CD4-positive, alpha-beta T cell treated with Interleukin-4 for 1 hour (primary cell): ENCODE results near the gene FAM185A.
A peak's percentile ranks its signal among the peaks of the same experiment; 100 is the strongest.
"Not testable (repeated sequence)": the region's sequence is repeated elsewhere in the genome, so short reads cannot be mapped to it uniquely, and the experiment has no call there.

Experiments used
- DNase-seq, 2 donors: peaks; one replicate each; pipeline ENCODE4 v3.0.0-alpha.2; 2020 to 2022

The FAM185A gene

DNA sequence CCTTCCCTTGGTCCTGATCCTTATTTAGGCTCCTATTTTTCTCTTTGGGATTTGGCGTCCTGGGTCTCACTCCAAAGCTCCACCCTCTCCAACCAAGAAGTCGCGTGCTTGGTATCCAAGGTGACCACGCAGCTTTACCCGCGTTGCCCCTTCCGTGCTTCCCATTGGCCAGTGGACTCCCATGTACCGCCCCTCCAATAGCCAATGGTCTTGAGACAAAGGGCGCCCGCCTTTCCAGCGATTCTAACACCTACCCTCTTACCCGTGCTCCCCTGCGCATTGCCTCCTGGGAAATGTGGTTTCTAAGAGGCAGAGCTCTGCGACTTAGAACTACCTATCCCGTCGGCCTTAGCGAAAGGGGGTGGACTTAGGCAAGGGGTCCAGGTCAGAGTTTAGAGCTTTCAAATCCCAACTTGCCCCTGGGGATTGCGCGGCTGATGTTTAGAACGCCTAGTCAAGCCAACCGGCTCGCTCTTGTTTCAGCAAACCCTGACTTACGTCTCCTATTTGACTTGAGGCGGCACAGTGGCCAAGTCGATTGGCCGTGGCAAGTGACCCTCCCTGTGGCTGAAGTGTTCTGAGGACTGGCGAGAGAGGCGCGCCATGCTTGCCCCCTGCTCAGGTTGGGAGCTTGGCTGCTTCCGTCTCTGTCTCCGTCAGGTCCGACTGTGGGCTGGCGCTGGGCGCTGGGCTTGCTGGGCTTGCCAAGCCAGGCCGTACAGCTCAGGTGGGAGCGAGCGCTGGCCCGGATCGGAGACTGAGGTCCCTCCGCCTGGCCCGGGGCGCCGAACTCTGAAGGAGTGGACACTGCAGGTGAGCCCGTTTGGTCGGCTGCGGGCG, at the start of gene FAM185A:
Gene FAM185A (plus strand): TSS at position 395 of the 840 bp plus-strand sequence. CDS start 209 bp downstream, at position 604.
- peak; percentile 98 for DNase-seq

DNA sequence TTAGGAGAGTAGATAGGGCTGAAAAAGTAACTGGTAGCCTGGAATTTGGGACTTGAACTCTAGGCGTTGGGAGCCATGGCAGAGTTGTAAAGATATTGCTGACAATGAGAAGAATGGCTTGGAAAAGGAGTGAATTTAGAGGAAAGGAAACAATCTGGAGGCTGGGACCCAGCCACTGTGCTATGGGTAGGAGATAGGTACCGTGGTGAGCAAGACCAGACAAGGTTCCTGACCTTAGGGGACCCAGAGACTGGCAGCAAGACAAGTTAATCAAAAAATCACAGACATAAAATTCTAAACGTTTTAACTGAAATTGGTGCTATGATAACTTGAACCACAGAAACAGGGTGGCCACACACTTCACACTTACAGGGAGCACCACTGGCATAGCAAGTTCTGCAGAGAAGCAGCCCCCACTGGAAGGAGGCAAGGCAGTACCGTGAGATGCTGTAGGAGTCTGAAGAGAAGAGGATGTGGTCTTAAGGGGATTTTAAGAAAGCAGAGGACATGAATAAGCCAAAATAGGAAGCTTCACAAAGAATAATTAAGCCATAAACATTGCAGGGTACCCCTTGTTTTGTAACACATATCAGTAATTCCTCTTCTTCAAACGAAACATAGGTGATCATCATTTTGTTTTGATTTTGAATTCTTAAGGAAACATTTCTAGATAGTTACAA, 35.6 kb upstream of the FAM185A start:
- peak in 1 of 2 donors; percentile 37 for DNase-seq

DNA sequence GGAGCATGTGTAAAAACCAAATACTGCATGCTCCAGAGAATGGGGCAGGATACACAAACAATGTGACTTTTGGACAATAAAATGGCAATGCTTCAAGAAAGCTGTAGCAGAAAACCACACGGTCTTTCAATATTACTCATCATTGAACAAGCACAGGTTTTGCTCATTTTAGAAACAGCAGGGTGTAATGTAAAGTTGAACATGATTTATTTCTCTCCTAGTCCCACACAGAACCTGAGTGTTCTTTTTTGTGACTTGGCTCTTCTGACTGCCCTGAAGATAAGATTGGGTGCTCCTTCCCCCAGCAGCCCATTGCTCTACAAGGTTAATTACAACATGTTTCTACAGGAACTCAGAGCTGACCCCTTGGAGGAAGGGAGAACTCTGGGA, 35.1 kb upstream of the FAM185A start:
- not testable (repeated sequence) for DNase-seq

DNA sequence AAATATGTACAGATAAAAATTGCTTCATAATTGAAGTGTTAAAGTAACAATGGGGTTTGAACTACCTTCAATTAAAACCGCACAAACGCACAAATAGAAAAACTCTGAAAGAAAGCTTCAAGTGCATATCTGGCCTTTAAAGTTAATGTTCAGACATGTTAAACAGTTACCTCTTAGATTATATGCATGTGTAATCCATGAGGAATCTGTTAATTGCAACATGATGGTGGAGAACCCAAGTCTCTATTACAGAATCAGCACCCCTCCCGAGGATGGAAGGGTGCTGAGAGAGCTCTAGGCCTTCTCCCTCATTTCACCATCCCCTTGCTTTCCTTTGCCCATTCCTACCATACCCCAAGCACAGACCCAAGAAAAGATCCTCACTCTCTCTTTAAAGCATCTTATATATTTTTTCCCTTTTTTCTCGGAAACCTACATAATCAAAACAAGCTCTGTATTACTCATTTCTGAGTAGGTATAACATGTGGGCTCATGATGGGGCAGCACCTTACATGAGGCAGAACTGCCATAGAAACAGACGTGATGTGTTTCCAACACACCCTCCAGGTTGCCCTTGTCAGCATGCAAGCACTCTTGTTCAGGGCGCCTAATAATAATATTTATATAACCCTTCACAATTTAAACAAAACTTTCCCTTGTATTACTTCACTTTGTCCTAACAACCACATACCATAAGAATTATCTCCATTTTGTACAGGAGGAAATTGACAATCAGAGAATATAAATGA, 33.9 kb upstream of the FAM185A start:
- DNase-seq = not testable (repeated sequence)

DNA sequence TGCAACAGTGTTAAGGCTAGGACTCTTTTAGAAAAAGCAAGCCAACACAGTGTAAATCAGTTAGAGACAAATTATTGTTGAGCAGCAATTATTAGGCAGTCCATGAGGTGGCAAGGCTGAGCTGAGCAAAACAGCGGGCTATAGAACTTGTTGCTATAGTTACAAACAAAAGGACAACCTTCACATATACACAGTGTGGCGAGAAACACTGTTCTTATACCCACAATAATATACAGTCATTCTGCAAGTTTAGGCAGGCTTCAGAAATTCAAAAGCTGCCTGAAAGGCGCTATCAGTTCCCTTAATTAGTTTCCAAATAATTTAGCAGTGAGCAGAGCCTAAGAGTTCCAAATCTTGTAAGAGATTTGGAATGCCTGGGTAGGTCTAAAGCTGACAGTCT, 33.1 kb upstream of the FAM185A start:
- DNase-seq = peak in 1 of 2 donors; percentile 31

DNA sequence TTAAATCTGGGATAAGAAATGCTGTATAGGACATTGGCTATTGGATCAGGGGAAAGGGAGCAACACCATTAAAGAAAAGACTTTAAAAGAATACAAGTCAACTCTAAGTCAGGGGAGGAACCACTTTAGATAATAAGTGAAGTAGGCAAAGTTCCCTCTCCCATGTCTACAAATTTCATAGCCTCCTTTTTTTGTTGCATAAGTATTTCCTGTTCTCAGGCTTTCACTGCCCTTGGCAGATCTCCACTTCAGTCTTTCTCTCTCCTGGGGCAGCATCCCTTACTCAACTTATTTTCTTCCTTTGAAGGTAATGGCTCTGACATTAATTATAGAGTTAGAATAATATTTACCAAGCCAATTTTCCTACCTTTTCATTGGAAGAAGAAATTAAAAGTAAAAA, 30.3 kb upstream of the FAM185A start:
- DNase-seq = not testable (repeated sequence)

DNA sequence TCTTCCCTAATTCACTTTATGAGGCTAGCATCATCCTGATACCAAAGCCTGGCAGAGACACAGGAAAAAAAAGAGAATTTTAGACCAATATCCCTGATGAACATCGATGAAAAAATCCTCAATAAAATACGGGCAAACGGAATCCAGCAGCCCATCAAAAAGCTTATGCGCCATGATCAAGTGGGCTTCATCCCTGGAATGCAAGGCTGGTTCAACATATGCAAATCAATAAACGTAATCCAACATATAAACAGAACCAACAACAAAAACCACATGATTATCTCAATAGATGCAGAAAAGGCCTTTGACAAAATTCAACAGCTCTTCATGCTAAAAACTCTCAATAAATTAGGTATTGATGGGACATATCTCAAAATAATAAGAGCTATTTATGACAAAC, 22.6 kb upstream of the FAM185A start:
- not testable (repeated sequence) for DNase-seq

DNA sequence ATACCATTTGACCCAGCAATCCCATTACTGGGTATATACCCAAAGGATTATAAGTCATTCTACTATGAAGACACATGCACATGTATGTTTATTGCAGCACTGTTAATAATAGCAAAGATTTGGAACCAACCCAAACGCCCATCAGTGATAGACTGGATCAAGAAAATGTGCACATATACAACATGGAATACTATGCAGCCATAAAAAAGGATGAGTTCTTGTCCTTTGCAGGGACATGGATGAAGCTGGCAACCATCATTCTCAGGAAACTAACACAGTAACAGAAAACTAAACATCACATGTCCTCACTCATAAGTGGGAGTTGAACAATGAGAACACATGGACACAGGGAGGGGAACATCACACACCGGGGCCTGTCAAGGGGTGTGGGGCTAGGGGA, 19.1 kb upstream of the FAM185A start:
- DNase-seq = not testable (repeated sequence)

DNA sequence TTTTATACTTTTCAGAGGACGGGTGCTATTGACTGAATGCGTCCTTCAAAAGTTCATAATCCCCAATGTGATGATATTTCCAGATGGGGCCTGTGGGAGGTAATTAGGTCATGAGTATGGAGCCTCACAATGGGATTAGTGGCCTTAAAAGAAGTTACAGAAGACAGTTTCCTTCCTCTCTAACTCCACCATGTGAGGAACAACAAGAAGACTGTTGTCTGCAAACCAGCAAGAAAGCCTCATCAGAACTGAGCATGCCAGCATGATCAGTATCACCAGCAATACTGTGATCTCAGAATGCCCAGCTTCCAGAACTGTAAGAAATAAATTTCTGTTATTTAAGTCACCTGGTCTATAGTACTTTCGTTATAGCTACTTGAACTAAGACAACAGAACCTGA, 18.4 kb upstream of the FAM185A start:
- not testable (repeated sequence) for DNase-seq

DNA sequence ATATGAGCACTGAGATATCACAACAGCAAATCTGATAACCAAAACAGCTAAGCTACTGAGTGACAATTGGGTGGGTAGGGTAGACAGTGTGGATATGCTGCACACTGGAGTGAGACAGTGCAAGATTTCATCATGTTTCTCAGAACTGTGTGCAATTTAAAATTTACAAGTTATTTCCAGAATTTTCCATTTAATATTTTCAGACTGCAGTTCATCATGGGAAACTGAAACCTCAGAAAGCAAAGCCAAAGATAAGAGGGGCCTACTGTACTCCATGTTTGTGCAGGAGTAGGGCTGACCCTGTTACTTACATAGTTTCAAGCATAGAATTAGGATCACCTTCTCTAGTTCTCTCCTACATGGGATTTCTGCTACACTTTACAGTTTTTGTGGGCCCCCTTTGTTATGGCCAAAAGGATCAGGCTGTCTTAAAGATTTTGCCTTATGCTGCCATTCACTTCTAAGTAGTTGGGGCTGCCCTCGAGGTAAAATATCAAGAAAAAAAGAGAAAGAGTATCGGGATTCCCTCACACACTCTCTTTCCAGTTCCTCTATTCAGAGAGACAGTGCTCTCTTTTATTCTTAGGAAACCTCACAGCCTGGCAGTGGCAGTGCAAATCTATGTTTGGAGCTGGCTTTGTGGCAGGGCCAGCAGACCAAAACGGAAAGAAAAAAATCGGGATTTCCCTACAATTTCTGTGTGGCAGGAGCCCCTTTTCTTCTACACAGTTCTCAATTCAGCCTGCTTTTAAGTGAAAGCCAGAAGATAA, 6.6 kb upstream of the FAM185A start:
- not testable (repeated sequence) for DNase-seq

DNA sequence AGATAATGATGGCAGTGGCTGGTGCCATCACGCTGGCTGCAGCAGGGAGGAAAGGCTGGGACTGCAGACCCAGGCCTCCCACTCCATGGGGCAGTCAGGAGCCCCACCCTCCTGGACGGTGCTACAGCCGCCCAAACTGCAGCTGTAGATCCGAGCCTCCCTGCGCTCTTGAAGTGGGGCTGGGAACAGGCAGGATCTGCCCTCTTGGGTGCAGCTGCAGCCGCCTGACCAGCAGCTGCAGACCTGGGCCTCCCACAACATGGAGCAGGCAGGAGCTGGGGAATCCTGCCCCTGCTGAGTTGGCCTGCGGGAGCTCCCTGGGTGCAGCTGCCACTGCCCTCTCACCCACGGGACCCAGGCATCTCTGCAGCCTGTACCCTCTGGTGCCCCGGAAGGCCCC, 4.9 kb upstream of the FAM185A start:
- not testable (repeated sequence) for DNase-seq

DNA sequence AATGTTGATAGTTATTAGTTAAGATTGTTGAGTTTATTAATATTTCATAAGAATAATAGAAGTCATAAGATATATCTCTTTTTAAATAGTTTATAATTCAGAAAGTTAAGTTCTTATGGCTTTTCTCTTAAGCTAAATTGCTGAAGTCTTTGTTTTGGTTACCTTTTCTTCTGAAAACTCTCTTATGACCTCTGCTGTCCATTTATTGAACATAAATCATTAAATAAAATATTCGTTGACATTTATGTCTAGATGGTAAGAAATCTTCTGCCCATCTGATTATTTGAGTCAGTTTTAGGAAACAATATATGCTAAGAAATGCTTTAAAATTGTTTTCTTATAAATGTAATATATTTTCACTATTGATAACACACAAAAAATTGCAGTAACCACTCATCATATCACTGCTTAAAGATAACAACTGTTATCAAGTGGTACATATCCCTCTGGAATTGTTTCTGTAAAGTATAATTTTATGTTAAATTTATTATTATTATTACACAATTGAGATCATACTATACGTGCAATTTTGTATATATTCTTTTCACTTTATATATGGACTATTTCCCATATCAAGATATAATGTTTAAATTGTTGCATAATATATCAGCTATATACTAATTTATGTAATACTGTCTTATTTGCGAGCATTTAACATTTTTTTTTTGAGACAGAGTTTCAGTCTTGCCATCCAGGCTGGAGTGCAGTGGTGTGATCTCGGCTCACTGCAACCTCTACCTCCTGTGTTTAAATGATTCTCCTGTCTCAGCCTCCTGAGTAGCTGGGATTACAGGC, 3.1 kb upstream of the FAM185A start:
- DNase-seq = peak in 1 of 2 donors; percentile 28

DNA sequence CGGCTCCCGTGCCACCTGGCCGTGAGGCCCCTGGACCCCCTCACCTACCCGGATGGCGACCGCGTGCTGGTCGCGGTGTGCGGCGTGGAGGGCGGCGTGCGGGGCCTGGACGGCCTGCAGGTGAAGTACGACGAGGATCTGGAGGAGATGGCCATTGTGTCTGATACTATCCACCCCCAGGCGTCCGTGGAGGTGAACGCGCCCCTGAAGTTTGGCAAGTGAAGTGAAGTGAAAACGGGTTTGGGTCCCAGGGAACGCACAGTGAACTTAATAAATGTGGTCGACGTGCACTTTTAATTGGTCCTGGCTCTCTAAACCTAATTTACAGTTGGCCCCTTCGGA, 617 bp downstream of the FAM185A start:
- not testable (repeated sequence) for DNase-seq

DNA sequence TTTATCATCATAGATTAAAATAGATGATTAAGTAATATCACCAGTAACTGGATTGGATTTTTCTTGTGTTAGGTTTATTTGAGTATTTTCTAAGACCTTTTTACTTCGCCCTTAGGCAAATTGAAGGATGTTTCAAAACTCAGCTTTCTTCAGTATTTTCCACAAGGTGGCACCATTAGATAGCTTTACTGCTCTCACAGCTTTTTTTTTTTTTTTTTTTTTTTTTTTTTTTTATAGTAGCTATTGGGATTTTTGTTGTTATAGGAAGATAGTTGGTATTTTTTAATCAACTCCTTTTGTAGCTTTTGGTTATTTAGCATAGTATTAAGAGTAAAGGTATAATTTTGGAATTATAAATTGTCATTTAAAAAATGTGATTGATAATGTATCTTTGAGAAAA, 9.4 kb downstream of the FAM185A start:
- DNase-seq = peak in 1 of 2 donors; percentile 25

DNA sequence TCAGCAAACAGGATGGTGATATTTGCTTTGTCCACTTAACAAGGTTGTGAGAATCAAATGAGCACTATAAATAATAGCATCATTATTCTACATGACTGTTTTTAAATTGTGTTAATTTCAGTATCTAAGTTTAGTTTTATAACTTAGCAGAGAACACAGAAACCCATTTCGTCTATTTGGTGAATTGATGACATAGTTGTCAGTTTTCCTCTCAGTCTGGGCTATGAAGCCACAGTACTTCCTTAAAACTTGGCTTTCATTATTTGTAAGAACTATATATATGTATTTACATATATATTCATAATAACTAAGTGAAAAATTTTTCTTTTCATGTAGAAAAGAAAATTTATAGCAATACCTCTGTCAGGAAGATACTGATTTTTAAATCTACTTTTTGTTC, 11.1 kb downstream of the FAM185A start:
- DNase-seq = not testable (repeated sequence)

DNA sequence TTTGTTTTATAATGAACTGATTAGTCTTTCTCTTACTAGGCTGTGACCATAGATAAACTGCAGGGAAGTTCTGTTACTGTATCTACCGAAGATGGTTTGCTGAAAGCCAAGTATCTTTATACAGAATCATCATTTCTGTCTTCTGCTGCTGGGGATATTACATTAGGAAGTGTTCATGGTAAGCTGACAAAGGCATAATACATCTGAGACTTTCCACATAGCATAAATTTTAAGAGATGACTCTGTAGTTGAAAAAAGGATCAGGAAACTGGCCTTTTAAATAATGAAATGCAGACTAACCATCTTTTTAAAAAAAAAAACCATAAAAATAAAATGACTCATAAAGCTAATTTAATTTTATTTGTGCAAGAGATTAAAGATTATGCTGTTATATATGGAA, 12.4 kb downstream of the FAM185A start:
- not testable (repeated sequence) for DNase-seq

DNA sequence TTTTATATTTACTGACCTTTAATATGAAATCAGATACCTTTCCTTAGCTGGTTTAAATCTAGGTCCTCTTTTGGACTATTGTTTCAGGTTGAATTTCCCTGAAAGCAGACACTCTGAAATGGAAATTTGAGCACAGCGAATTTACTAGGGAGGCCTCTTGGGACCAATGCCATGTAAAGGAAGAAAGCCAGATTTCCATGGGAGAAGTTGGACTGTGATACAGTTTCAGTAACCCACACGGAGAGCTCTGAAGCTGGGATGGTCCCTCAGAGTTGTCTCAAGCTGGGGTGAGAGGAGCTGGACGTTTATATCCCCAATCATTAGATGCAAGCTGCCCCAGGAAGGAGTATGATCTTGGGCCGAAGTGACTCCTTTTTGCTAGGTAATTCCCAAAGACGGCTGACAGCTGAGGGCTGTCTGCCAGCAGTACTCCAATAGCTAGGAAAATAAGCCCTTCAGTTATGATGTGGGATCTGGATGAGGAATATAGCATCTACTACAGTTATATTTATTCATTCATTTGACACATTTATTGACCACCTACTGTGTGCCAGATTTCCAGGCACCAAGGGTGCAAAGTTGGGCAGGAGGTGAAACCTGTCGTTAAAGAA, 14.6 kb downstream of the FAM185A start:
- DNase-seq = not testable (repeated sequence)

DNA sequence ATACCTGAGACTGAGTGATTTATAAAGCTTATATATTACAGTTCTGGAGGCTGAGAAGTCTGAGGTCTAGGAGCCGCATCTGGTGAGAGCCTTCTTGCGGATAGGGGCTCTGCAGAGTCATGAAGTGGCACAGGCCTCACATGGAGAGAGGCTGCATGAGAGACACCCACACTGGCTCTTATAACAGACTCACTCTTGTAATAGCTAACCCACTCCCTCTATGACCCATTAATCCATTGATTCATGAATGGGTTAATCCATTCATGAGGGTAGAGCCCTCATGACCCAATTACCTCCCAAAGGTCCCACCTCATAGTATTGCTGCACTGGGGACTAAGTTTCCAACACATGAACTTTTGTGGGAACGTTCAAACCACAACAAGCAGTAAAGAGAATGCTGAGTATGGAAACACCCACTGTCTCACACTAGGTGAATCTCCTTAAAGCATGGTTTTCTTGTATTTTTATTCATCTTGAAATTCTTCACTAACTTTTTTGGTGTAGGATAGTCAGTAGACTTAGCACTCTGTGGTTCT, 20.9 kb downstream of the FAM185A start:
- DNase-seq = not testable (repeated sequence)

DNA sequence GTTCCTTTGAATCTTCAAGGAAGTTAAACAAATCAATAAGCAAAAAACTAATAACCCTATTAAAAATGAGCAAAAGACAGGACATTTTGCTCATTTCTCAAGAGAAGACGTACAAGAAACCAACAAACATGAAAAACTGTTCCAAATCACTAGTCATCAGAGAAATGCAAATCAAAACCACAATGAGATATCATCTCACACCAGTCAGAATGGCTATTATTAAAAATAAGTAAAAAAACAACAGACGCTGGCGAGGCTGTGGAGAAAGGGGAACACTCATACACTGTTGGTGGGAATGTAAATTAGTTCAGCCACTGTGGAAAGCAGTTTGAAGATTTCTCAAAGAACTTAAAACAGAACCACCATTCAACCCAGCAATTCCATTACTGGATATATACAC, 21.7 kb downstream of the FAM185A start:
- not testable (repeated sequence) for DNase-seq

DNA sequence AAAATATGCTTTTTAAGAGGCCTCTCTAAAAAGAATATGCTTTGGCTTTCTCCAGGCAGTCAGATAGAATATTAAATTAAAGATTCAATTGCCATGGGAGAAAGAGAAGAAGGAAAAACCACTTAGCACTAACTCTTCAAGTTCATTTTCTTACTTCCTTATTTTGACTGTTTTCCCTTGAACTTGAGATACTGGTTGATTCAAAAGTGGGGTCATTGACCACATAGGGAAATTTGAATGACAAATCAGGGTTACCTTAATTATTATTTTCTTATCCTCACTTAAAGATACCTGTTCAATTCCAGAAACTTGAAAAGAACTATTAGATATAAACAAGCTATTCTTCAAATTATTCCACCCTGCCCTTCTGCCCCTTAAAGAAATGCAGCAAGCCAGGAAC, 27.4 kb downstream of the FAM185A start:
- DNase-seq = not testable (repeated sequence)

DNA sequence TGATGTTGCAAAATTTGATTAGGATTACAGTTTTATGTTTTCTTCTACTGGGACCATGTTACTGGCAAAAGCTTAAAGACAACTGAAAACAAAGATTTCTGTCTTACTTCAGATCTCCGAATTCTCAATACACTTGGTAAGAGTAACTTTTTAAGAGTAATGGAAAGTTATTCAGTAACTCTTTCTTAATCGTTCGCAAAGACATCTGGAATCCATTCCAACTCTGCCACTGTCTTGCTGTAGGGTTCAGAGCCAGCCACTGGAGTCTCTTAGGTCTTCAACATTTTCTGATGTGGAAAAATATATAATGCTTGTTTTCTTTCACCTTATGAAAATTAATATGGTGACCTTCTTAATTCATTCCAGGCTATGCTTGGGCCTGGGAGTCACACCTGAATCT, 29.9 kb downstream of the FAM185A start:
- not testable (repeated sequence) for DNase-seq
